Glutamatergic neuron (in vitro differentiated cells): Measurements from ENCODE around the gene PTGER1. TPM values are rescaled to one million over a fixed set of nuclear protein-coding genes. Genes with fewer than 3 reads are reported as not detected.

ENCODE experiments used
- DNase-seq: peaks from one replicate; pipeline ENCODE4 v3.0.0; 2022
- H3K27ac Mint-ChIP-seq: one replicate; pipeline ENCODE4 v1.8.0; 2020; ENCODE audit warnings: mild to moderate bottlenecking, mixed read lengths, inconsistent platforms; ENCODE audit not compliant: unreplicated experiment
- H3K27me3 Mint-ChIP-seq: one replicate; pipeline ENCODE4 v1.8.0; 2020; ENCODE audit warnings: mild to moderate bottlenecking, moderate library complexity, mixed read lengths, inconsistent platforms; ENCODE audit not compliant: unreplicated experiment
- H3K36me3 Mint-ChIP-seq: one replicate; pipeline ENCODE4 v1.8.0; 2020; ENCODE audit warnings: mild to moderate bottlenecking, mixed read lengths, inconsistent platforms; ENCODE audit not compliant: unreplicated experiment
- H3K4me1 Mint-ChIP-seq: one replicate; pipeline ENCODE4 v1.8.0; 2020; ENCODE audit warnings: mild to moderate bottlenecking, low read depth, mixed read lengths, inconsistent platforms; ENCODE audit not compliant: unreplicated experiment
- H3K4me3 Mint-ChIP-seq: one replicate; pipeline ENCODE4 v1.8.0; 2020; ENCODE audit warnings: mild to moderate bottlenecking, mixed read lengths, inconsistent platforms; ENCODE audit not compliant: unreplicated experiment
- H3K9me3 Mint-ChIP-seq: one replicate; pipeline ENCODE4 v1.8.0; 2020; ENCODE audit warnings: mild to moderate bottlenecking, moderate library complexity, mixed read lengths, inconsistent platforms; ENCODE audit not compliant: unreplicated experiment
- CTCF ChIP-seq: fragments of 200-600 bp; sonication (generic); IDR thresholded peaks from one replicate; pipeline ENCODE4 v1.5.0; 2021; ENCODE audit not compliant: partially characterized antibody, unreplicated experiment
- total RNA-seq: library from RNA; stranded (reverse); fragmentation: NEBNext Ultra II Directional; extraction: Animal tissue kit (Norgen Biotek cat#: 25700); gene quantifications from one replicate; pipeline ENCODE4 v1.2.1, GENCODE V29; 2021; ENCODE audit not compliant: unreplicated experiment

The PTGER1 gene
- total RNA-seq, 1 donor from 2014 or later = 2.0 TPM

GRCh38 chr19:14515501-14516047, 40.4 kb upstream of the PTGER1 start:
- Mint-ChIP-seq H3K27ac (peak overlapping the region; percentile 22), H3K4me1 (peaks cover 25% of the 10 kb centered on the region), H3K9me3 (peaks cover 20% of the 10 kb centered on the region), H3K27me3 (peaks cover 4% of the 10 kb centered on the region), H3K36me3 (peaks cover 10% of the 10 kb centered on the region), H3K4me3 (peak overlapping the region; percentile 84)
- no peak for TF ChIP-seq CTCF
- no peak for DNase-seq

- Mint-ChIP-seq H3K9me3 (peaks cover 18% of the 10 kb centered on the region), H3K27me3 (peaks cover 4% of the 10 kb centered on the region), H3K36me3 (peaks cover 10% of the 10 kb centered on the region), H3K4me1 (peaks cover 21% of the 10 kb centered on the region), H3K4me3 (peak overlapping the region; percentile 25), H3K27ac (no peak overlapping the region)
- DNase-seq = no peak
- no peak for TF ChIP-seq CTCF
These were observed 39.2 kb upstream of the PTGER1 start for GRCh38 chr19:14514215-14514863.

GRCh38 chr19:14512406-14512961, 37.3 kb upstream of the PTGER1 start:
- Mint-ChIP-seq H3K4me1 (peaks cover 21% of the 10 kb centered on the region), H3K36me3 (peaks cover 10% of the 10 kb centered on the region), H3K27ac (no peak overlapping the region), H3K27me3 (peaks cover 4% of the 10 kb centered on the region), H3K9me3 (peaks cover 18% of the 10 kb centered on the region), H3K4me3 (no peak overlapping the region)
- DNase-seq = no peak
- no peak for TF ChIP-seq CTCF

- no peak for TF ChIP-seq CTCF
- peaks cover 3% of the 10 kb centered on the region for H3K27me3 Mint-ChIP-seq
- H3K27ac Mint-ChIP-seq = no peak overlapping the region
- peaks cover 15% of the 10 kb centered on the region for H3K4me1 Mint-ChIP-seq
- DNase-seq = no peak
- H3K4me3 Mint-ChIP-seq = no peak overlapping the region
- H3K9me3 Mint-ChIP-seq = peaks cover 8% of the 10 kb centered on the region
- peaks cover 10% of the 10 kb centered on the region for H3K36me3 Mint-ChIP-seq
These were observed 36.1 kb upstream of the PTGER1 start for GRCh38 chr19:14511229-14511593.
